Measurements from ENCODE around the gene STARD7.

- TF ChIP-seq GLIS3 (CRISPR knock-in tag; IDR thresholded peaks at IDR 0.05) (no peak), TOX (CRISPR knock-in tag; IDR thresholded peaks at IDR 0.05; ENCODE audit: borderline replicate concordance) (no peak), ZFP3 (CRISPR knock-in tag; IDR thresholded peaks at IDR 0.05) (no peak), PATZ1 (CRISPR knock-in tag; IDR thresholded peaks at IDR 0.05; ENCODE audit: borderline replicate concordance) (no peak), PPARA (CRISPR knock-in tag; IDR thresholded peaks at IDR 0.05; ENCODE audit: borderline replicate concordance) (no peak), CSDC2 (CRISPR knock-in tag; IDR thresholded peaks at IDR 0.05) (no peak), SNAI2 (CRISPR knock-in tag; IDR thresholded peaks at IDR 0.05) (no peak), CREB5 (CRISPR knock-in tag; IDR thresholded peaks at IDR 0.05; ENCODE audit: low read depth) (no peak)
These were observed 41.6 kb upstream of the STARD7 start for GRCh38 chr2:96250188-96250587.
